Activated CD4-positive, alpha-beta T cell treated with anti-CD3 and anti-CD28 coated beads, Interleukin-2, amount 50 U/mL, for 1 hour (primary cell): ENCODE measurements around the gene RBM19.

ENCODE experiments used
- DNase-seq: peaks from one replicate; pipeline ENCODE4 v3.0.0-alpha.2; 2020

Gene RBM19

GRCh38 chr12:113798552-113798951 lies 167.6 kb downstream of the RBM19 start:
- DNase-seq: no peak

- DNase-seq: no peak
These were observed 168.6 kb downstream of the RBM19 start for GRCh38 chr12:113797535-113797868.

GRCh38 chr12:113796852-113797534 lies 169.1 kb downstream of the RBM19 start:
- no peak for DNase-seq

- DNase-seq: no peak
These were observed 169.9 kb downstream of the RBM19 start for GRCh38 chr12:113796066-113796827.

- DNase-seq: no peak
These were observed 170.7 kb downstream of the RBM19 start for GRCh38 chr12:113795445-113795844.

- DNase-seq: no peak
These were observed 171.4 kb downstream of the RBM19 start for GRCh38 chr12:113794774-113795173.

GRCh38 chr12:113793250-113793649 lies 172.9 kb downstream of the RBM19 start:
- DNase-seq: no peak

GRCh38 chr12:113792450-113792849 lies 173.7 kb downstream of the RBM19 start:
- no peak for DNase-seq

- DNase-seq: no peak
These were observed 177.9 kb downstream of the RBM19 start for GRCh38 chr12:113788020-113788856.

- DNase-seq: no peak
These were observed 180.0 kb downstream of the RBM19 start for GRCh38 chr12:113786107-113786506.

- no peak for DNase-seq
These were observed 182.3 kb downstream of the RBM19 start for GRCh38 chr12:113783811-113784210.

- no peak for DNase-seq
These were observed 183.3 kb downstream of the RBM19 start for GRCh38 chr12:113782873-113783272.

- DNase-seq: no peak
These were observed 184.5 kb downstream of the RBM19 start for GRCh38 chr12:113781415-113782198.

- DNase-seq: no peak
These were observed 186.4 kb downstream of the RBM19 start for GRCh38 chr12:113779774-113780173.

- no peak for DNase-seq
These were observed 187.5 kb downstream of the RBM19 start for GRCh38 chr12:113778432-113779132.

- DNase-seq: no peak
These were observed 188.4 kb downstream of the RBM19 start for GRCh38 chr12:113777751-113778150.

- DNase-seq: no peak
These were observed 189.6 kb downstream of the RBM19 start for GRCh38 chr12:113776536-113776935.

GRCh38 chr12:113774526-113774925 lies 191.6 kb downstream of the RBM19 start:
- no peak for DNase-seq

GRCh38 chr12:113772505-113773030 lies 193.6 kb downstream of the RBM19 start:
- DNase-seq: no peak

GRCh38 chr12:113770389-113770865 lies 195.7 kb downstream of the RBM19 start:
- no peak for DNase-seq

- DNase-seq: no peak
These were observed 196.8 kb downstream of the RBM19 start for GRCh38 chr12:113769305-113769704.

- no peak for DNase-seq
These were observed 197.3 kb downstream of the RBM19 start for GRCh38 chr12:113768850-113769249.
